HepG2 (cell line): Measurements from ENCODE around the gene COL4A2. TPM values are rescaled to one million over a fixed set of nuclear protein-coding genes. Genes with fewer than 3 reads are reported as not detected.

Source experiments
- ATAC-seq: fragments of 200-7000 bp; cut with Tn5 transposase; 3 replicates; pipeline ENCODE4 v1.9.1; 2020; ENCODE audit warnings: mild to moderate bottlenecking, moderate library complexity
- BruUV-seq: library from RNA; stranded (reverse); fragments of 400-500 nt; replicated peaks from 2 replicates; lab custom pipeline; 2021; lab: Mats Ljungman, UMichigan
- CTCF ChIA-PET: fragments of 300-600 bp; formaldehyde crosslinking; extraction: SDS; loops from one replicate; lab custom pipeline; 2021; ENCODE audit warnings: low total read pairs, inconsistent platforms, low intra/inter-chr PET ratio; lab: Yijun Ruan, JAX
- POLR2A ChIA-PET: fragments of 350-600 bp; sonication (Branson Sonifier 250); formaldehyde crosslinking; loops from one replicate; lab custom pipeline; 2020; ENCODE audit warnings: antibody characterized with exemption, inconsistent platforms; lab: Yijun Ruan, JAX
- DNase-seq: peaks from one replicate; pipeline ENCODE4 v3.0.0-alpha.2; 2015; ENCODE audit warnings: low spot score
- FAIRE-seq: peaks from 3 replicates; lab custom pipeline; 2011; peaks lifted over from hg19 to GRCh38; lab: Jason Lieb, UNC
- H2AFZ ChIP-seq: one replicate; pipeline ENCODE4 v1.6.1; 2011; ENCODE audit warnings: low read length, inconsistent platforms
- H3K27ac ChIP-seq: fragments of 300-600 bp; 3 replicates; pipeline ENCODE4 v1.8.0; 2011; ENCODE audit warnings: mixed run types, mild to moderate bottlenecking, mixed read lengths, low read length, inconsistent platforms; ENCODE audit not compliant: insufficient read depth; ENCODE audit errors: extremely low read length
- H3K27me3 ChIP-seq, 2 experiments: fragments of 200-600 bp in 1 of 2; 2 replicates in 1 of 2; 3 replicates in 1 of 2; pipeline versions ENCODE4 v1.6.0 to v1.8.0; 2011; ENCODE audit warnings: low read length in 2 of 2, mild to moderate bottlenecking in 2 of 2, moderate library complexity in 2 of 2, inconsistent platforms in 1 of 2; ENCODE audit not compliant: insufficient read depth in 2 of 2, control insufficient read depth in 1 of 2
- H3K36me3 ChIP-seq, 2 experiments: fragments of 200-600 bp in 1 of 2; replicated peaks in 1 of 2; 2 replicates in 1 of 2; 3 replicates in 1 of 2; pipeline versions ENCODE4 v1.5.1 to v1.8.0; 2011; ENCODE audit warnings: low read length in 2 of 2, inconsistent platforms in 1 of 2; ENCODE audit not compliant: insufficient read depth in 2 of 2, control insufficient read depth in 1 of 2
- H3K4me1 ChIP-seq: 2 replicates; pipeline ENCODE4 v1.5.1; 2012; ENCODE audit warnings: low read length, inconsistent platforms; ENCODE audit not compliant: insufficient read depth
- H3K4me2 ChIP-seq: 2 replicates; pipeline ENCODE4 v1.6.0; 2011; ENCODE audit warnings: low read depth, low read length, inconsistent platforms
- H3K4me3 ChIP-seq, 3 experiments: fragments of 200-600 bp in 1 of 3; sonication (generic), shearing (Covaris generic) in 1 of 3; replicated peaks in 1 of 3; 2 replicates each; pipeline ENCODE4 v1.5.1; 2011 to 2016; ENCODE audit warnings: low read length in 3 of 3, inconsistent platforms in 2 of 3, low read depth in 2 of 3, mild to moderate bottlenecking in 2 of 3, control low read depth in 1 of 3, mixed read lengths in 1 of 3; ENCODE audit not compliant: insufficient read depth in 1 of 3
- H3K79me2 ChIP-seq: one replicate; pipeline ENCODE4 v1.6.1; 2011; ENCODE audit warnings: low read length, inconsistent platforms; ENCODE audit not compliant: insufficient read depth
- H3K9ac ChIP-seq: 2 replicates; pipeline ENCODE4 v1.6.0; 2011; ENCODE audit warnings: mild to moderate bottlenecking, low read depth, low read length, inconsistent platforms; ENCODE audit not compliant: insufficient read depth
- H3K9me3 ChIP-seq: 2 replicates; pipeline ENCODE4 v1.5.1; 2012; ENCODE audit warnings: mild to moderate bottlenecking, low read length
- H4K20me1 ChIP-seq: 2 replicates; pipeline ENCODE4 v1.6.0; 2011; ENCODE audit warnings: inconsistent platforms, mild to moderate bottlenecking, low read length, moderate library complexity; ENCODE audit not compliant: insufficient read depth
- CAMTA2 ChIP-seq: sonication (generic); formaldehyde crosslinking; IDR thresholded peaks from 2 replicates; pipeline ENCODE4 v1.4.0; 2020; ENCODE audit warnings: mild to moderate bottlenecking, missing genetic modification reagents, borderline replicate concordance
- HBP1 ChIP-seq: IDR thresholded peaks from 2 replicates; pipeline ENCODE4 v1.6.1; 2016; ENCODE audit warnings: low read depth, control low read depth
- KDM3A ChIP-seq: IDR thresholded peaks from 2 replicates; pipeline ENCODE4 v1.6.1; 2018; ENCODE audit warnings: low read depth, missing compliant biosample characterization
- MATR3 ChIP-seq: sonication (generic); formaldehyde crosslinking; IDR thresholded peaks from 2 replicates; pipeline ENCODE4 v1.4.0; 2020; ENCODE audit warnings: missing genetic modification reagents
- SCMH1 ChIP-seq: sonication (generic); formaldehyde crosslinking; IDR thresholded peaks from 2 replicates; pipeline ENCODE4 v1.9.0; 2021; ENCODE audit warnings: missing genetic modification reagents, mild to moderate bottlenecking, borderline replicate concordance
- SKI ChIP-seq: fragments of 450-650 bp; IDR thresholded peaks from one replicate; pipeline ENCODE4 v1.6.1; 2018; ENCODE audit warnings: mild to moderate bottlenecking; ENCODE audit not compliant: partially characterized antibody
- THAP7 ChIP-seq: sonication (generic); formaldehyde crosslinking; IDR thresholded peaks from 2 replicates; pipeline ENCODE4 v1.8.1; 2023; ENCODE audit warnings: mild to moderate bottlenecking, missing genetic modification reagents
- ZNF230 ChIP-seq: sonication (generic); formaldehyde crosslinking; IDR thresholded peaks from 2 replicates; pipeline ENCODE4 v1.4.0; 2020; ENCODE audit warnings: mild to moderate bottlenecking, missing genetic modification reagents
- ZNF597 ChIP-seq: sonication (generic); formaldehyde crosslinking; IDR thresholded peaks from 2 replicates; pipeline ENCODE4 v1.5.0; 2020; ENCODE audit warnings: missing genetic modification reagents
- ZNF616 ChIP-seq: sonication (generic); formaldehyde crosslinking; IDR thresholded peaks from 2 replicates; pipeline ENCODE4 v1.5.0; 2020; ENCODE audit warnings: low read depth, mild to moderate bottlenecking, missing genetic modification reagents
- ZNF691 ChIP-seq: sonication (generic); formaldehyde crosslinking; IDR thresholded peaks from 2 replicates; pipeline ENCODE4 v1.4.0; 2020; ENCODE audit warnings: missing genetic modification reagents, low read depth, mild to moderate bottlenecking, borderline replicate concordance
- WGBS: methylation state at CpG from one replicate; pipeline ENCODE4 v1.1.6; 2017; ENCODE audit warnings: low lambda C conversion rate; 5-methylcytosine and 5-hydroxymethylcytosine counted together
- in situ Hi-C: cut with HindIII; loops from 2 replicates; pipeline ENCODE4 v1.10.0; 2017; ENCODE audit warnings: low pct_unique_long_range_greater_than_20kb; ENCODE audit not compliant: extremely low pct_ligation_motif_present
- intact Hi-C: fragments of 100-400 bp; cut with micrococcal nuclease; formaldehyde crosslinking; loops from one replicate; pipeline ENCODE4 v1.10.0; 2022; ENCODE audit not compliant: unreplicated experiment
- polyA plus RNA-seq, 8 experiments: library from polyadenylated mRNA; depleted of rRNA in 3 of 8; stranded (reverse) in 7 of 8; unstranded in 1 of 8; fragments of >200 nt; fragmentation: Illumina TruSeq in 4 of 8; extraction: Trizol in 4 of 8; gene quantifications; 2 replicates each; pipeline versions ENCODE4 v1.2.1 to v1.2.3, GENCODE V29; 2011 to 2016; ENCODE audit warnings: low read depth in 4 of 8, missing spikeins in 1 of 8, mixed read lengths in 1 of 8; ENCODE audit not compliant: insufficient read depth in 1 of 8
- total RNA-seq, 5 experiments: library from RNA; depleted of rRNA; stranded (reverse); fragments of >200 nt; fragmentation: Illumina TruSeq; extraction: Trizol; gene quantifications; 2 replicates each; pipeline ENCODE4 v1.2.3, GENCODE V29; 2016; ENCODE audit warnings: low read depth in 1 of 5
- TF ChIP-seq, protein P1 (sequence below): sonication (generic); formaldehyde crosslinking; IDR thresholded peaks from 2 replicates; pipeline ENCODE4 v1.5.0; 2020; ENCODE audit warnings: missing genetic modification reagents
- TF ChIP-seq, protein P2 (sequence below), 2 experiments: sonication (generic) in 1 of 2; formaldehyde crosslinking in 1 of 2; IDR thresholded peaks; 2 replicates each; pipeline versions ENCODE4 v1.4.0 to v1.6.1; 2016 to 2020; ENCODE audit warnings: borderline replicate concordance in 1 of 2, low read depth in 1 of 2, mild to moderate bottlenecking in 1 of 2, missing genetic modification reagents in 1 of 2

COL4A2 gene
- total and polyA plus RNA-seq, 2 of the 13 experiments (the other 11 are each of a cell fraction or from before 2014, with no cell fraction given) = 0.22 to 1.9 TPM

- no peaks in the 10 kb centered on the region for H3K79me2 ChIP-seq
- 16% methylated on average over 8 of the region's 8 CpGs for WGBS
- ATAC-seq (no peak), FAIRE-seq (no peak), DNase-seq (no peak)
- no peaks in the 10 kb centered on the region for H3K36me3 ChIP-seq
- H3K4me3 ChIP-seq = no peak overlapping the region
- H3K27me3 ChIP-seq = peaks cover 3 to 60% of the 10 kb centered on the region in 2 experiments; a peak in 4 of 5 replicates
- BruUV-seq = no TSS peak
- in situ Hi-C loops = no loop called here
- ChIA-PET POLR2A (no interaction called here), CTCF (no interaction called here)
- no peak overlapping the region for H3K4me2 ChIP-seq
- H2AFZ ChIP-seq = no peak overlapping the region
- no peak overlapping the region for H3K27ac ChIP-seq
- H3K9ac ChIP-seq = no peak overlapping the region
- intact Hi-C loops = no loop called here
- H3K4me1 ChIP-seq = peaks cover 18% of the 10 kb centered on the region
- H3K9me3 ChIP-seq = no peaks in the 10 kb centered on the region
- H4K20me1 ChIP-seq = no peaks in the 10 kb centered on the region
- TF ChIP-seq MATR3 (CRISPR knock-in tag) (no peak), KDM3A (CRISPR knock-in tag) (no peak), THAP7 (CRISPR knock-in tag) (no peak), SKI (no peak), ZNF230 (CRISPR knock-in tag) (no peak), ZNF616 (CRISPR knock-in tag) (no peak), SCMH1 (CRISPR knock-in tag) (no peak), CAMTA2 (CRISPR knock-in tag) (no peak), ZNF691 (CRISPR knock-in tag) (no peak), HBP1 (no peak), ZNF597 (CRISPR knock-in tag) (no peak)
- TF ChIP-seq, protein P1, sequence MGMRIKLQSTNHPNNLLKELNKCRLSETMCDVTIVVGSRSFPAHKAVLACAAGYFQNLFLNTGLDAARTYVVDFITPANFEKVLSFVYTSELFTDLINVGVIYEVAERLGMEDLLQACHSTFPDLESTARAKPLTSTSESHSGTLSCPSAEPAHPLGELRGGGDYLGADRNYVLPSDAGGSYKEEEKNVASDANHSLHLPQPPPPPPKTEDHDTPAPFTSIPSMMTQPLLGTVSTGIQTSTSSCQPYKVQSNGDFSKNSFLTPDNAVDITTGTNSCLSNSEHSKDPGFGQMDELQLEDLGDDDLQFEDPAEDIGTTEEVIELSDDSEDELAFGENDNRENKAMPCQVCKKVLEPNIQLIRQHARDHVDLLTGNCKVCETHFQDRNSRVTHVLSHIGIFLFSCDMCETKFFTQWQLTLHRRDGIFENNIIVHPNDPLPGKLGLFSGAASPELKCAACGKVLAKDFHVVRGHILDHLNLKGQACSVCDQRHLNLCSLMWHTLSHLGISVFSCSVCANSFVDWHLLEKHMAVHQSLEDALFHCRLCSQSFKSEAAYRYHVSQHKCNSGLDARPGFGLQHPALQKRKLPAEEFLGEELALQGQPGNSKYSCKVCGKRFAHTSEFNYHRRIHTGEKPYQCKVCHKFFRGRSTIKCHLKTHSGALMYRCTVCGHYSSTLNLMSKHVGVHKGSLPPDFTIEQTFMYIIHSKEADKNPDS (CRISPR knock-in tag) = no peak
- TF ChIP-seq, protein P2, sequence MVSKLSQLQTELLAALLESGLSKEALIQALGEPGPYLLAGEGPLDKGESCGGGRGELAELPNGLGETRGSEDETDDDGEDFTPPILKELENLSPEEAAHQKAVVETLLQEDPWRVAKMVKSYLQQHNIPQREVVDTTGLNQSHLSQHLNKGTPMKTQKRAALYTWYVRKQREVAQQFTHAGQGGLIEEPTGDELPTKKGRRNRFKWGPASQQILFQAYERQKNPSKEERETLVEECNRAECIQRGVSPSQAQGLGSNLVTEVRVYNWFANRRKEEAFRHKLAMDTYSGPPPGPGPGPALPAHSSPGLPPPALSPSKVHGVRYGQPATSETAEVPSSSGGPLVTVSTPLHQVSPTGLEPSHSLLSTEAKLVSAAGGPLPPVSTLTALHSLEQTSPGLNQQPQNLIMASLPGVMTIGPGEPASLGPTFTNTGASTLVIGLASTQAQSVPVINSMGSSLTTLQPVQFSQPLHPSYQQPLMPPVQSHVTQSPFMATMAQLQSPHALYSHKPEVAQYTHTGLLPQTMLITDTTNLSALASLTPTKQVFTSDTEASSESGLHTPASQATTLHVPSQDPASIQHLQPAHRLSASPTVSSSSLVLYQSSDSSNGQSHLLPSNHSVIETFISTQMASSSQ (IDR thresholded peaks at IDR 0.05; ENCODE audit: low read depth) = no peak
- TF ChIP-seq, protein P2 (CRISPR knock-in tag; IDR thresholded peaks at IDR 0.05; ENCODE audit: borderline replicate concordance) = no peak
Measured at GRCh38 chr13:110448230-110448629, 141.1 kb downstream of the COL4A2 start.
